Activated T-cell treated with anti-CD3 and anti-CD28 coated beads, Interleukin-2, amount 50 U/mL, for 24 hours (primary cell): ENCODE results near the gene BMP8B.

Experiments used
- DNase-seq: peaks from one replicate; pipeline ENCODE4 v3.0.0-alpha.2; 2020
- H3K27ac Mint-ChIP-seq: 2 replicates; pipeline ENCODE4 v1.8.0; 2020; ENCODE audit warnings: mild to moderate bottlenecking, mixed read lengths
- H3K27me3 Mint-ChIP-seq: 2 replicates; pipeline ENCODE4 v1.8.0; 2020; ENCODE audit warnings: mixed read lengths
- H3K36me3 Mint-ChIP-seq: 2 replicates; pipeline ENCODE4 v1.8.0; 2020; ENCODE audit warnings: low read depth, mixed read lengths
- H3K4me1 Mint-ChIP-seq: 2 replicates; pipeline ENCODE4 v1.8.0; 2020; ENCODE audit warnings: low read depth, mixed read lengths
- H3K4me3 Mint-ChIP-seq: 2 replicates; pipeline ENCODE4 v1.8.0; 2020; ENCODE audit warnings: mild to moderate bottlenecking, moderate library complexity, mixed read lengths
- H3K9me3 Mint-ChIP-seq: 2 replicates; pipeline ENCODE4 v1.8.0; 2020; ENCODE audit warnings: mixed read lengths

The BMP8B gene

DNA sequence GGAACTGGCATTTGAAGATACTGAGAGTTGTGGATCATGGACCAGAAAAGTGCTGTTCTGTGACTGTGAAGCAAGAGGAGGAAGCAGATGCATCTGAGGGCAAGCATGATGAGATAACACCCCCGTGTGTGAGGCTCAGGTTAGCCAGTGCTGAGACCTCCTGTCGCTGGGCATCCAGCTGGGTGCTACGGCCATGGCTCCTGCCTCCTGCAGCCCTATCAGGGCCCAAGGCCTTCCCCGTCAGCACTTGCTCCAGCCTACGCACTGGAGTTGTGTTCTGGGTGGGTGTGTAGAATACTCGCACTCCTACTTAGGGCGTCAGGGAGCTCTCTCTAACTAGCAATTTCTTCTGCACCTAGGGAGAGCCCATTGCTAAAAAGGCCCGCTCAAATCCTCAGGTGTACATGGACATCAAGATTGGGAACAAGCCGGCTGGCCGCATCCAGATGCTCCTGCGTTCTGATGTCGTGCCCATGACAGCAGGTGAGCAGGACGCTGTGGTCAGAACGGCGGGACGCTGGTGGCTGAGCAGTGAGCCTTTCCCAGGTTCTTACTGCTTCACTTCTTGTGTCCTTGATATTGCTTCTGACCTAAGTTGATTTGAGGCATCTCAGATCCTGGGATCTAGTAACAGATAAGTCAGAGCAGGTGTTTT lies 43.5 kb downstream of the BMP8B start:
- Mint-ChIP-seq H3K27me3 (no peaks in the 10 kb centered on the region), H3K9me3 (no peaks in the 10 kb centered on the region), H3K27ac (no peak overlapping the region), H3K36me3 (peaks cover 94% of the 10 kb centered on the region), H3K4me1 (peaks cover 19% of the 10 kb centered on the region), H3K4me3 (no peak overlapping the region)
- no peak for DNase-seq

DNA sequence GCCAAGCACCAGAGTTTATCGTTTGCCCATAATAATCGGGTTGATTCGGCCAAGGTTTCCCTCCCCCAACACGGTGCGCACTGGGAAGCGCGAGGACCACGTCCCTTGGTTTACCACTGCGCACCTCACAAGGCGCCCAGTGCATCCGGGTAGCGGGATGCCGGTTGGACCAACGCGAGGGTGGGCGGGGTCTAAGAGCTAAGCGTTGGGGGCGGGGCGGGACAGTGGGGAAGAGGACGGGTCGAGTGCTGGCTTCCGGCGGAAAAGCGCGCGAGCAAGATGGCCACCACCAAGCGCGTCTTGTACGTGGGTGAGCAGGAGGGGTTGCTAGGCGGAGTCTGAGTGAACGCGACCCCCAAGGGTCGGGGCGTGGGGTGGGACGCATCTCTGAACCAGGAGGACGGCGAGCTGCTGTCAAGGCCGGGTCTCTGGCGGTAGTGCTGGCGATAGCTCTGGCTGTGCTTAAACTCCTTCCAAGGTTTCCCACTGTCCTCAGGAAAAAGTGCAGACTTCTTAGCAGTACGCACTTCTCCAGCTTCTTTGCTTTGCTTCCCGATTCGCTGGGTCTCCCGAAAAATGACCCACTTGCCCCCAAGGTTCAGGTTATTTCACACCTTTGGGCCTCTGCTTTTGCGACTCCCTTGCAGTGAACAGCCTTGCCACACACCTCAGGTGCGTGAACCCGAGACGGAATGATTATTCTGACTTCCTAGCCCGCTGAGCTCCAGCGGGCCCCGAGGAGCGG lies 49.9 kb downstream of the BMP8B start, which contains the start of gene PPIE:
Gene PPIE (plus strand): TSS at position 261 of the 745 bp plus-strand sequence. CDS start 19 bp downstream, at position 280.
- Mint-ChIP-seq H3K27ac (peak within 1 kb of the TSS; percentile 95), H3K27me3 (peaks cover 19% of the 10 kb centered on the region), H3K4me3 (peak within 1 kb of the TSS; percentile 97), H3K36me3 (peaks cover 49% of the 10 kb centered on the region), H3K4me1 (peaks cover 38% of the 10 kb centered on the region), H3K9me3 (no peaks in the 10 kb centered on the region)
- peak; percentile 97 for DNase-seq

DNA sequence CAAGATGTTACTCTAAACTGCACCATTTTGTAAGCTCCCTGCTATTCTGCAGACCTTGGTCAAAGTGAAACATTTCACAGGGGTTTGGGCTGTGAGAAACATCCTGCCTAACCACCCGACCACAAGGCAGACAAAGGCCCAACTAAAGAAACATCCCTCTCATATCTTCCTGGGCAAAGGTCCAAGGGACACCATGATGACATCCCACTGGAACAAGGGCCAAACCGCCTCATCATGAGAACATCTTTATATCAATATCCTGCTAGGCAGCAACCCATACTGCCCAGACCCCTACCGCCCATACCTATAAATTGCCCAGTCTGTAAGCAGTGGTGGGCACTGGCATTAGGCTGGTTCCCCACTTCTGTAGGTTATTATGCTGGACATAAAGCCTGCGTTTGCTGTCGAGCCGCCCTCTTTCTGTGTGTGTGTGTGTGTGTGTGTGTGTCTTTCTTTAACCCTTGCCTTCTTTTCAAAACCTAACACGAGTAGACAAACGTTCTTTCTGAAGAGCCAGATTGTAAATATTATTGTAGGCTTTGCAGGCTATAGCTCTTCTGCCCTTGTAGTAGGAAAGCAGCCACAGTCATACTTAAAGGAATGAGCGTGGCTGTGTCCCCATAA lies 51.0 kb downstream of the BMP8B start:
- H3K4me1 Mint-ChIP-seq, result peaks cover 41% of the 10 kb centered on the region
- H3K36me3 Mint-ChIP-seq, result peaks cover 38% of the 10 kb centered on the region
- no peak overlapping the region for H3K4me3 Mint-ChIP-seq
- DNase-seq, result no peak
- no peaks in the 10 kb centered on the region for H3K9me3 Mint-ChIP-seq
- peaks cover 31% of the 10 kb centered on the region for H3K27me3 Mint-ChIP-seq
- peak overlapping the region; percentile 28 for H3K27ac Mint-ChIP-seq

GRCh38 chr1:39735731-39736130 lies 52.9 kb downstream of the BMP8B start:
- Mint-ChIP-seq H3K27me3 (peaks cover 41% of the 10 kb centered on the region), H3K4me3 (no peak overlapping the region), H3K4me1 (peaks cover 34% of the 10 kb centered on the region), H3K9me3 (no peaks in the 10 kb centered on the region), H3K36me3 (peaks cover 18% of the 10 kb centered on the region), H3K27ac (no peak overlapping the region)
- DNase-seq, result no peak

DNA sequence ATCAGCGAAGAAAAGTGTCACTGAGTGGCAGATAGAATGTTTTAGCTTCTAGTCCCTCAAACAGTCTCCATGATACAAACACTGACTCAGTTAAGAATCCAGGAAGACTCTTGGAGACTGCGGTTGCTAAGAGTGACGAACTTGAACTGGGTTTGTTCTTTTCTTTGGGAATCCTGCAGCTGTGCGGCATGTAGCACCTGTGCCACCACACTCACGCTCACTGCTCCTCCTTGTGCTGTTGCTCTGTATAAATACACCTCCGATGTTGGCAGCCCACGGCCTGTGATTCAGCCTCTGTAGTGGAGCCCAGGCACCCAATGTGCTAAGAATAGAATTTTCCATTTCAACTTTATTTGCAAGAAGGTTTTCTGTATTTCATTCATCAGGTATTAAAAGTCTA lies 55.5 kb downstream of the BMP8B start:
- no peaks in the 10 kb centered on the region for H3K36me3 Mint-ChIP-seq
- no peak overlapping the region for H3K4me3 Mint-ChIP-seq
- no peaks in the 10 kb centered on the region for H3K9me3 Mint-ChIP-seq
- no peak overlapping the region for H3K27ac Mint-ChIP-seq
- peaks cover 66% of the 10 kb centered on the region for H3K27me3 Mint-ChIP-seq
- DNase-seq, result no peak
- H3K4me1 Mint-ChIP-seq, result peaks cover 24% of the 10 kb centered on the region

DNA sequence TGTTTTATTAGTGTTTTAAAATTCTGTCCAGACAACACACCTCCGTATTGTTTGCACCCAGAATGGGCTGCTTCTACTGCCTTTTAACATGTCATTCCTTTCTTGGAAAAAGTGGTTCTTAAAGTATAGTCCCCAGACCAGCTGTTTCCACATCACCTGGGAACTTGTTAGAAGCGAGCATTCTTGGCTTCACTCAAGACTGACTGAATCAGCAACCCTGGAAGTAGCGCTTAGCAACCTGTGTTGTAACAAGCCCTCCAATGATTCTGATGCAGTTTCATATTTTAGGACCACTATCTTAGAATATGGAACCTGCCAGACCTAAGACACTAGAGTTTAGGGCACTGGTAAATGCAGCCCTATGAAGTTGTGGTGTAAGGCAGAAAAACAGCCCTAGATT lies 55.9 kb downstream of the BMP8B start:
- H3K36me3 Mint-ChIP-seq, result no peaks in the 10 kb centered on the region
- no peak overlapping the region for H3K4me3 Mint-ChIP-seq
- DNase-seq, result no peak
- H3K27ac Mint-ChIP-seq, result no peak overlapping the region
- H3K9me3 Mint-ChIP-seq, result no peaks in the 10 kb centered on the region
- H3K27me3 Mint-ChIP-seq, result peaks cover 70% of the 10 kb centered on the region
- H3K4me1 Mint-ChIP-seq, result peaks cover 26% of the 10 kb centered on the region

GRCh38 chr1:39729842-39730241 lies 58.8 kb downstream of the BMP8B start:
- Mint-ChIP-seq H3K27me3 (peaks cover 80% of the 10 kb centered on the region), H3K9me3 (no peaks in the 10 kb centered on the region), H3K4me3 (no peak overlapping the region), H3K4me1 (peaks cover 22% of the 10 kb centered on the region), H3K36me3 (no peaks in the 10 kb centered on the region), H3K27ac (no peak overlapping the region)
- no peak for DNase-seq

- H3K27ac Mint-ChIP-seq, result no peak overlapping the region
- no peaks in the 10 kb centered on the region for H3K36me3 Mint-ChIP-seq
- no peak overlapping the region for H3K4me3 Mint-ChIP-seq
- H3K9me3 Mint-ChIP-seq, result no peaks in the 10 kb centered on the region
- peaks cover 80% of the 10 kb centered on the region for H3K27me3 Mint-ChIP-seq
- peaks cover 22% of the 10 kb centered on the region for H3K4me1 Mint-ChIP-seq
- DNase-seq, result no peak
Observed at GRCh38 chr1:39729030-39729429, 59.6 kb downstream of the BMP8B start.

DNA sequence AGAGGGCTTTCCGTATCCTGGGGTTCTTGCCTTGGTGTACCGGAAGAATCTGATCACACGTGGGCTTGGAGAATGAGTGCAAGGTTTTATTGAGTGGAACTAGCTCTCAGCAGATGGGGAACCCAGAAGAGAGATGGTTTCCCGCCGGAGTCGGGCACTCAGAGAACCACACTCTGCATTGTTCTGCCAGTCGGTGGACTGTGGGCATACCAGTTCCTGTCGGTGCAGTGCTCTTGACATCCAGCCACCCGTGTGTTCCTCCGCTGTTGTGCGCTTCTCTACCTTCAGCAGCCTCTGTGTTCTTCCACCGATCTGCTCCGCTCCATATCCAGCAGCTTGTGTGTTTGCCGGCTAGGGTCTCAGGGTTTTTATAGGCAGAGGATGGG lies 60.7 kb downstream of the BMP8B start:
- Mint-ChIP-seq H3K27me3 (peaks cover 70% of the 10 kb centered on the region), H3K4me3 (no peak overlapping the region), H3K36me3 (no peaks in the 10 kb centered on the region), H3K4me1 (peaks cover 18% of the 10 kb centered on the region), H3K27ac (no peak overlapping the region), H3K9me3 (no peaks in the 10 kb centered on the region)
- no peak for DNase-seq

- Mint-ChIP-seq H3K36me3 (no peaks in the 10 kb centered on the region), H3K4me3 (no peak overlapping the region), H3K27ac (no peak overlapping the region), H3K27me3 (peaks cover 66% of the 10 kb centered on the region), H3K9me3 (no peaks in the 10 kb centered on the region), H3K4me1 (peaks cover 17% of the 10 kb centered on the region)
- DNase-seq, result no peak
Observed at GRCh38 chr1:39727221-39727931, 61.3 kb downstream of the BMP8B start.

DNA sequence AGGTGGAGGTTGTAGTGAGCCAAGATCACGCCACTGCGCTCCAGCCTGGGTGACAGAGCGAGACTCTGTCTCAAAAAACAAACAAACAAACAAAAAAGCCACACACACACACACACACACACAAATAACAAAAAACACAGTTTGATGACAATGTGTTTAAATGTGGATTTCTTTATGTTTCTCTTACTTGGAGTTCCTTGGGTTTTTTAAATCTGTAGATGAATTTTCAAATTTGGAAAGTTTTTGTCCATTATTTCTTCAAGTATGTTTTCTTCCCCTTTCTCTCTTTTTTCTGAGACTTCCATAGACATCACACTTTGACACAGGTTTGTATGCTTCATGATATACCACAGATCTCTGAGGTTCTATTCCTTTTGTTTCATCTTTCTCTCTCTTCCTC lies 62.1 kb downstream of the BMP8B start:
- H3K27ac Mint-ChIP-seq, result no peak overlapping the region
- no peaks in the 10 kb centered on the region for H3K9me3 Mint-ChIP-seq
- peaks cover 17% of the 10 kb centered on the region for H3K4me1 Mint-ChIP-seq
- DNase-seq, result no peak
- H3K36me3 Mint-ChIP-seq, result no peaks in the 10 kb centered on the region
- H3K4me3 Mint-ChIP-seq, result no peak overlapping the region
- H3K27me3 Mint-ChIP-seq, result peaks cover 65% of the 10 kb centered on the region

DNA sequence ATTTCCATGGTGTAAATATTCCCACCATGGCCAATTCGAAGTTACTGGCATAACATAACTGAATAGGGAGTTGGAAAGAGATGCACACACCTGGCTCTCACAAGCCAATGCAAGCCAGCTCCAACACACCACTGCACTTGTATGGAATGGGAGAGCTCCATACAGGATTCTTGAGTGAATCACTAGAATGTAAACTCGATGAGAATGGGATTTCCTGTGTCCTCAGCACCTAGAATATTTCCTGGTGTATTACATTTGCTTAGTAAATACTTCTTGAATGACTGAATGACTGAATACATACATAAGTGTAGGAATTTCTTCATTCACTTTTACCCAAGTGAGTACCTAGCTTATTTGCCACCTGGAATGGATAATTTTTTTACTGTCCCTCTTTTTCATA lies 66.2 kb downstream of the BMP8B start:
- peaks cover 5% of the 10 kb centered on the region for H3K4me1 Mint-ChIP-seq
- H3K4me3 Mint-ChIP-seq, result no peak overlapping the region
- DNase-seq, result no peak
- H3K9me3 Mint-ChIP-seq, result no peaks in the 10 kb centered on the region
- H3K27me3 Mint-ChIP-seq, result peaks cover 42% of the 10 kb centered on the region
- H3K36me3 Mint-ChIP-seq, result no peaks in the 10 kb centered on the region
- no peak overlapping the region for H3K27ac Mint-ChIP-seq

GRCh38 chr1:39721664-39722063 lies 67.0 kb downstream of the BMP8B start:
- H3K9me3 Mint-ChIP-seq, result no peaks in the 10 kb centered on the region
- H3K4me1 Mint-ChIP-seq, result peaks cover 2% of the 10 kb centered on the region
- H3K4me3 Mint-ChIP-seq, result no peak overlapping the region
- H3K36me3 Mint-ChIP-seq, result no peaks in the 10 kb centered on the region
- H3K27ac Mint-ChIP-seq, result no peak overlapping the region
- peaks cover 42% of the 10 kb centered on the region for H3K27me3 Mint-ChIP-seq
- DNase-seq, result no peak

DNA sequence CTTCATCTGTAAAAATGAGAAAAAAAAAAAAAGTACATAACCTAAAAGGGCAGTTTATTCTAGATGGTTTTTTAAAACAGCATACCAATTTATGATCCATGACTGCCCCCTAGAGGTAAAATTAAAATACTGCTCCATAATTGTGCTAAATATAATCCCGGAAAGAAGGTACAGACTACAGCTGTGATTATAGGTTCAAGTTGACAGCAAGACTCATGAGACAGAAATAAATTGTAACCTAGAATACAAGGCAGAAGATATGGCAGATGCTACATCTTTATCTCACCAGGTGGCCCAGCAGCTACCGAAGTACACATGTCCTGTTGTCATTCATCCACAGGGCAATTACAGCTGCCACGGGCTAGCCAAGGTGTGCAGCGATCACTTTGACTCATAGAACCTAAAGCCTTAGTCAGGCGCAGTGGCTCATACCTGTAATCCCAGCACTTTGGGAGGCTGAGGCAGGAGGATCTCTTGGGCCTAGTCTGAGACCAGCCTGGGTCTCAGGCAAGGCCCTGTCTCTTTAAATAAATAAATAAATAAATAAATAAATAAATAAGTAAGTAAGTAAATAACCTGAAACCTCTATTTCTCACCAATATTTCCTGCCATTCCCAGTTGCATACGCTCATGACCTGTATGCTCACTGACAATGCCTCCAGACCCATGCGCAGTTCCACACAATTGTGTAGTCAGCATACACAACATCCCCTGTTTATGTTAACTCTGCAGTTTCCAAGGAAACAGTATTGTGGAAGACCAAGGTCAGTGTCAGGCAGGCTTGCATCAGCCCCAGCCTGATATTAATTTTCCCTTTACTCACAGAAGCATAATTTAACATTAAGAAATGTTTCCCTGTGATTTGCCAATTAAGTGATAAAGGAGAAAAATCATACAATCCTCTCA lies 68.3 kb downstream of the BMP8B start:
- DNase-seq, result no peak
- H3K4me3 Mint-ChIP-seq, result no peak overlapping the region
- peaks cover 2% of the 10 kb centered on the region for H3K4me1 Mint-ChIP-seq
- H3K9me3 Mint-ChIP-seq, result no peaks in the 10 kb centered on the region
- H3K36me3 Mint-ChIP-seq, result no peaks in the 10 kb centered on the region
- H3K27ac Mint-ChIP-seq, result no peak overlapping the region
- peaks cover 42% of the 10 kb centered on the region for H3K27me3 Mint-ChIP-seq
